Loucy (cell line): ENCODE results near the gene PRSS36.
A peak's percentile ranks its signal among the peaks of the same experiment; 100 is the strongest.
"Not testable (repeated sequence)": the region's sequence is repeated elsewhere in the genome, so short reads cannot be mapped to it uniquely, and the experiment has no call there.

Source experiments
- H2AFZ ChIP-seq: fragments of 200-600 bp; sonication (generic); 2 replicates; pipeline ENCODE4 v1.6.0; 2016; ENCODE audit warnings: antibody characterized with exemption, mild to moderate bottlenecking, low read length, moderate library complexity
- H3F3A ChIP-seq: fragments of 200-600 bp; 2 replicates; pipeline ENCODE4 v1.6.0; 2016; ENCODE audit warnings: antibody characterized with exemption, low read depth, mild to moderate bottlenecking
- H3K27me3 ChIP-seq: fragments of 200-600 bp; sonication (generic); 2 replicates; pipeline ENCODE4 v1.6.1; 2014; ENCODE audit warnings: low read length, mild to moderate bottlenecking; ENCODE audit not compliant: insufficient read depth, poor library complexity, severe bottlenecking
- H3K36me3 ChIP-seq: fragments of 200-600 bp; sonication (generic); 2 replicates; pipeline ENCODE4 v1.6.1; 2016; ENCODE audit warnings: low read length; ENCODE audit not compliant: insufficient read depth
- H3K4me1 ChIP-seq: fragments of 200-600 bp; sonication (generic); 2 replicates; pipeline ENCODE4 v1.5.1; 2014; ENCODE audit warnings: low read length, mild to moderate bottlenecking; ENCODE audit not compliant: insufficient read depth, poor library complexity, severe bottlenecking
- H3K4me2 ChIP-seq: fragments of 200-600 bp; sonication (generic); 2 replicates; pipeline ENCODE4 v1.6.0; 2014; ENCODE audit warnings: antibody characterized with exemption, low read length, low read depth, mild to moderate bottlenecking; ENCODE audit not compliant: poor library complexity, severe bottlenecking
- H3K4me3 ChIP-seq: fragments of 200-600 bp; sonication (generic); 2 replicates; pipeline ENCODE4 v1.5.1; 2014; ENCODE audit warnings: low read length, mild to moderate bottlenecking, mixed read lengths; ENCODE audit not compliant: poor library complexity, severe bottlenecking
- H3K79me2 ChIP-seq: fragments of 200-600 bp; sonication (generic); 2 replicates; pipeline ENCODE4 v1.6.1; 2014; ENCODE audit warnings: low read length; ENCODE audit not compliant: insufficient read depth
- H3K9ac ChIP-seq: fragments of 200-600 bp; sonication (generic); 2 replicates; pipeline ENCODE4 v1.6.0; 2014; ENCODE audit warnings: mild to moderate bottlenecking, low read depth, low read length, moderate library complexity; ENCODE audit not compliant: poor library complexity, severe bottlenecking
- H3K9me2 ChIP-seq: fragments of 200-600 bp; sonication (generic); replicated peaks from 2 replicates; pipeline ENCODE4 v1.6.1; 2016; ENCODE audit warnings: low read depth, low read length, mixed read lengths
- H3K9me3 ChIP-seq: fragments of 200-600 bp; sonication (generic); 2 replicates; pipeline ENCODE4 v1.6.1; 2014; ENCODE audit warnings: mild to moderate bottlenecking, antibody characterized with exemption, low read length, low read depth; ENCODE audit not compliant: insufficient read depth
- H4K20me1 ChIP-seq: fragments of 200-600 bp; sonication (generic); 2 replicates; pipeline ENCODE4 v1.6.0; 2014; ENCODE audit warnings: antibody characterized with exemption, low read length, mild to moderate bottlenecking; ENCODE audit not compliant: insufficient read depth, poor library complexity, severe bottlenecking
- CTCF ChIP-seq: fragments of 200-600 bp; sonication (generic); conservative IDR thresholded peaks from 2 replicates; pipeline ENCODE4 v1.5.1; 2014; ENCODE audit warnings: mild to moderate bottlenecking, antibody characterized with exemption, low read length
- EZH2phosphoT487 ChIP-seq: fragments of 200-600 bp; IDR thresholded peaks from 2 replicates; pipeline ENCODE4 v1.6.1; 2018; ENCODE audit warnings: antibody characterized with exemption, mild to moderate bottlenecking, moderate library complexity, borderline replicate concordance

Gene PRSS36

DNA sequence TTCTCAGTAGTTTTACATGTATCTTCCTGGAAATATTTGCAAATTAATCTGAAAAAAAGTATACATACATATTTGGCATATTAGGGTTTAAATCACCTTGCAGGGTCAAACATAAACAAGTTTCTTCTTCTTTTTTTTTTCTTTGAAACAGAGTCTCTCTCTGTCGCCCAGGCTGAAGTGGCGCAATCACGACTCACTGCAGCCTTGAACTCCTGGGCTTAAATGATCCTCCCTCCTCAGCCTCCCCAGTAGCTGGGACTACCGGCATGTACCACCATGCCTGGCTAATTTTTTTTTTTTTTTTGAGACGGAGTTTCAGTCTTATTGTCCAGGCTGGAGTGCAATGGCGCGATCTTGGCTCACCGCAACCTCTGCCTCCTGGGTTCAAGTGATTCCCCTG lies 17.4 kb upstream of the PRSS36 start:
- Histone ChIP-seq H3K9me3 (no peaks in the 10 kb centered on the region), H3K27me3 (no peaks in the 10 kb centered on the region), H4K20me1 (no peaks in the 10 kb centered on the region), H3K4me3 (no peak overlapping the region), H2AFZ (no peak overlapping the region), H3K4me2 (no peak overlapping the region), H3K9me2 (no peaks in the 10 kb centered on the region), H3F3A (no peaks in the 10 kb centered on the region), H3K9ac (no peak overlapping the region), H3K36me3 (no peaks in the 10 kb centered on the region), H3K4me1 (peaks cover 3% of the 10 kb centered on the region), H3K79me2 (no peaks in the 10 kb centered on the region)
- TF ChIP-seq CTCF: no peak
- TF ChIP-seq EZH2phosphoT487: no peak

GRCh38 chr16:31157136-31157535 lies 7.3 kb upstream of the PRSS36 start:
- Histone ChIP-seq H3K27me3 (no peaks in the 10 kb centered on the region), H3F3A (no peaks in the 10 kb centered on the region), H3K36me3 (no peaks in the 10 kb centered on the region), H4K20me1 (no peaks in the 10 kb centered on the region), H3K9ac (no peak overlapping the region), H3K4me3 (no peak overlapping the region), H3K4me2 (no peak overlapping the region), H3K4me1 (no peaks in the 10 kb centered on the region), H2AFZ (0 out of 2 replicates have a peak overlapping the region, but pooled peaks have one; percentile 48), H3K79me2 (no peaks in the 10 kb centered on the region), H3K9me3 (no peaks in the 10 kb centered on the region), H3K9me2 (no peaks in the 10 kb centered on the region)
- TF ChIP-seq EZH2phosphoT487 (no peak), CTCF (no peak)

DNA sequence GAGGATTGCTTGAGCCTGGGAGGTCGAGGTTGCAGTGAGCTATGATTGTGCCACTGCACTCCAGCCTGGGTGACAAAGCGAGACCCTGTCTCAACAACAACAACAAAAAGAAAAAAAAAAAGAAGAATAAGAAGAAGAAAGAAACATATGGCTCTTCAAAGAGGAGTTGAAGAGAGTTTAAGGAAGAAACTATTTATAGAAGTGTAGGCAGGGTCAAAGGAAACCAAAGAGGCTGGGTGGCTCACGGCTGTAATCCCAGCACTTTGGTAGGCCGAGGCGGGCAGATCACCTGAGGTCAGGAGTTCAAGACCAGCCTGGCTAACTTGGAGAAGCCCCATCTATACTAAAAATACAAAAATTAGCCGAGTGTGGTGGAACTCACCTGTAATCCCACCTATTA lies 1.1 kb upstream of the PRSS36 start:
- not testable (repeated sequence) for H3K27me3 ChIP-seq, H3F3A ChIP-seq, H3K36me3 ChIP-seq, H4K20me1 ChIP-seq, H3K4me1 ChIP-seq, H3K79me2 ChIP-seq, H3K4me3 ChIP-seq, H3K9me2 ChIP-seq, H3K4me2 ChIP-seq, H3K9me3 ChIP-seq, H3K9ac ChIP-seq, H2AFZ ChIP-seq

- H3K4me1 ChIP-seq: no peaks in the 10 kb centered on the region
- H4K20me1 ChIP-seq: no peaks in the 10 kb centered on the region
- no peak for TF ChIP-seq CTCF
- TF ChIP-seq EZH2phosphoT487: no peak
- H3K27me3 ChIP-seq: no peaks in the 10 kb centered on the region
- no peaks in the 10 kb centered on the region for H3K9me3 ChIP-seq
- H3K9me2 ChIP-seq: no peaks in the 10 kb centered on the region
- no peaks in the 10 kb centered on the region for H3F3A ChIP-seq
- H3K9ac ChIP-seq: no peak overlapping the region
- H3K4me2 ChIP-seq: no peak overlapping the region
- no peak overlapping the region for H3K4me3 ChIP-seq
- 0 out of 2 replicates have a peak overlapping the region, but pooled peaks have one; percentile 57 for H2AFZ ChIP-seq
- no peaks in the 10 kb centered on the region for H3K36me3 ChIP-seq
- no peaks in the 10 kb centered on the region for H3K79me2 ChIP-seq
Measured at GRCh38 chr16:31149332-31149731, 534 bp downstream of the PRSS36 start.
